GM13977 (cell line): ENCODE results near the gene HIPK2.

Source experiments
- DNase-seq: peaks from one replicate; pipeline ENCODE4 v3.0.0; 2012; ENCODE audit warnings: low spot score
- in situ Hi-C: fragments of 300-500 bp; cut with MboI; formaldehyde crosslinking; loops from one replicate; pipeline ENCODE4 v1.12.0; 2022; ENCODE audit warnings: low sequenced_read_pairs, low pct_unique_long_range_greater_than_20kb, mixed read lengths, inconsistent platforms; ENCODE audit not compliant: unreplicated experiment
- TF ChIP-seq, protein P1 (sequence below): IDR thresholded peaks from 2 replicates; pipeline ENCODE4 v1.5.1; 2012; ENCODE audit warnings: mild to moderate bottlenecking, control low read depth; ENCODE audit not compliant: insufficient read depth; ENCODE audit errors: extremely low read depth, missing control alignments

Gene HIPK2

DNA sequence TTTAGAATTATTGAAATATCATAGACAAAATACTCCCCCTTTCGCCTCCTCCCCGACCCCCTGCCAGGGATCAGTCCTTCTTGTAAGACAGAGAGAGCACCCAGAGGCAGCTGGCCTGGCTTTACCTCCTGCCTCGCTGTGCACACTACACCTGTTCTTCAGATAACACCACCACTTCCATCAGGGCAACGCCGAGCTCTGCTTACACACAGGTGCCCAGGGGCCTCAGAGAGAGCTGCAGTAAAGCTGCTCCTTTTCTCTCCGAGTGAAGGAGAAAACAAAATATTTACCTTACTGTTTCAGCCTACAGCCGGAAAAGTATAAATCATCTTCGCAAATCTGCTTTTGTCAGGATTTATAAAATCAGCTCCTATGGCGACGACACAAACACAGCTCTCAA lies 80.7 kb downstream of the HIPK2 start:
- no peak for DNase-seq
- in situ Hi-C loops: no loop called here
- TF ChIP-seq, protein P1, sequence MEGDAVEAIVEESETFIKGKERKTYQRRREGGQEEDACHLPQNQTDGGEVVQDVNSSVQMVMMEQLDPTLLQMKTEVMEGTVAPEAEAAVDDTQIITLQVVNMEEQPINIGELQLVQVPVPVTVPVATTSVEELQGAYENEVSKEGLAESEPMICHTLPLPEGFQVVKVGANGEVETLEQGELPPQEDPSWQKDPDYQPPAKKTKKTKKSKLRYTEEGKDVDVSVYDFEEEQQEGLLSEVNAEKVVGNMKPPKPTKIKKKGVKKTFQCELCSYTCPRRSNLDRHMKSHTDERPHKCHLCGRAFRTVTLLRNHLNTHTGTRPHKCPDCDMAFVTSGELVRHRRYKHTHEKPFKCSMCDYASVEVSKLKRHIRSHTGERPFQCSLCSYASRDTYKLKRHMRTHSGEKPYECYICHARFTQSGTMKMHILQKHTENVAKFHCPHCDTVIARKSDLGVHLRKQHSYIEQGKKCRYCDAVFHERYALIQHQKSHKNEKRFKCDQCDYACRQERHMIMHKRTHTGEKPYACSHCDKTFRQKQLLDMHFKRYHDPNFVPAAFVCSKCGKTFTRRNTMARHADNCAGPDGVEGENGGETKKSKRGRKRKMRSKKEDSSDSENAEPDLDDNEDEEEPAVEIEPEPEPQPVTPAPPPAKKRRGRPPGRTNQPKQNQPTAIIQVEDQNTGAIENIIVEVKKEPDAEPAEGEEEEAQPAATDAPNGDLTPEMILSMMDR: no peak

DNA sequence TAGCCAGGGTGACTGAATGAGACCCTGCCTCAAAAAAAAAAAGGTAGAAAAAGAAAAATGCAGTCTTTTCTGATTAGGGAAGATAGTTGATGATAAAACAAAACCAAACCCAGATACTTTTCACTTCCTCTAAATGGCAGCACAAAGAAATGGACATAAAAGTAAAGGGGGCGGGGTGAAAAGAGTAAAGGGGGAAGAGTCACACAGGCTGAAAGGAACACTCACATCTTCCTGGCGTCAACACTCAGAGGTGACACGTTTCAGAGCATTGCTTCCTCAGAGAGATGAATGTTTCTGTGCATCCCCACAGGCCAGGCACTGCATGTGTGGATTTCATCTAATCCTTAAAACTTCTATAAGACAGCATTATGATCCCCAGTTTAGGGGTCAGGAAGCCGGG lies 81.2 kb downstream of the HIPK2 start:
- TF ChIP-seq, protein P1: no peak
- DNase-seq: peak; percentile 55
- in situ Hi-C loops: no loop called here

DNA sequence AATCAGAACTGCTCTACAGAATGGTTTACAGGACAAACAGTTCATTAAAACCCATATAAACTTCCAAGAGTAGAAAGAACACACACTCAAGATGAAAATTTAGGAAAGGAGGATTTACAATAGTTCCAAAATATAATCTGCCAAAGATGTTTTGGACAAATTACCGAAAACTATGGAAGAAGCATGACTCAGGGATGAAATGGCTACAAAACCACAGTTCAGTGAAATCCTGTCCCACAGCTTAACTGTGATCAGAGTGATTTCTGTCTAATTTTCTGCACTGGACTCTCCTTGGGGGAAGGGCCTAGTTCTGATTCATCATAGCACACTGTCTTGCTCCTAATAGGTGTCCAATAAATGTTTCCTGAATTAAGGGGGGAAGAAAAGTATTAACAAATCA lies 82.2 kb downstream of the HIPK2 start:
- TF ChIP-seq, protein P1: no peak
- in situ Hi-C loops: no loop called here
- DNase-seq: no peak

DNA sequence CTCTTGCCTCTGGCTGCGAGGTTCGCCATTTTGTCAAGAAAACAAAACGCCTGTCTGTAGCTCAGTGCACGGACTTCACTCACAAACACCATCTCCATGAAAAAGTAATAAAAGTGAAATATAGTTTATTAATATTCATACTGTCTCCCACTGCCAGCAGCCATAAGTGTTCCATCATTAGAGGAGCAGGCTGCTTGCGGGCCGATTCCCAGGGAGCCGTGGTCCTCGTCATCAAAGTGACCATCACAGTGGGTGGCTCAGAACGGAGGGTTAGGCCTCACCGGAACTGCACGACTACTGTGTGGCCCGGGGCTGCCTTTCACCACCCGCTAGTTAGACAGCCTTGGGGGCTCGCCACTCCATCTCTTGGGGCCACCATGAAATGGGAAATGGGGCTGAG lies 82.7 kb downstream of the HIPK2 start:
- TF ChIP-seq, protein P1: no peak
- in situ Hi-C loops: no loop called here
- DNase-seq: no peak

DNA sequence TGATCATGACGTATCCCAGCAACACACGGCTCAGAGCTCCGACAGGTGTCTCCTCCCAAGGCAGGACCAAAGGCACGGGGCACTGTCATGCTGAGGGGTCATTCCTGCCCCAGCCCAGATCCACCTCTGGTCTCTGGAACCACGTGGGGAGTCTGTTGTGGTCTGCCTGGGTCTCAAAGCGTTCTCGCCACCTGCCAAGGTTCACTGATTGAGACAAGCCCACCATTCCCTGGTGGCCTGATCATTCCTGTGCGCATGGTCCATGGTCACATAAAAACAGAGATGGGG lies 83.5 kb downstream of the HIPK2 start:
- TF ChIP-seq, protein P1: no peak
- in situ Hi-C loops: no loop called here
- DNase-seq: no peak

DNA sequence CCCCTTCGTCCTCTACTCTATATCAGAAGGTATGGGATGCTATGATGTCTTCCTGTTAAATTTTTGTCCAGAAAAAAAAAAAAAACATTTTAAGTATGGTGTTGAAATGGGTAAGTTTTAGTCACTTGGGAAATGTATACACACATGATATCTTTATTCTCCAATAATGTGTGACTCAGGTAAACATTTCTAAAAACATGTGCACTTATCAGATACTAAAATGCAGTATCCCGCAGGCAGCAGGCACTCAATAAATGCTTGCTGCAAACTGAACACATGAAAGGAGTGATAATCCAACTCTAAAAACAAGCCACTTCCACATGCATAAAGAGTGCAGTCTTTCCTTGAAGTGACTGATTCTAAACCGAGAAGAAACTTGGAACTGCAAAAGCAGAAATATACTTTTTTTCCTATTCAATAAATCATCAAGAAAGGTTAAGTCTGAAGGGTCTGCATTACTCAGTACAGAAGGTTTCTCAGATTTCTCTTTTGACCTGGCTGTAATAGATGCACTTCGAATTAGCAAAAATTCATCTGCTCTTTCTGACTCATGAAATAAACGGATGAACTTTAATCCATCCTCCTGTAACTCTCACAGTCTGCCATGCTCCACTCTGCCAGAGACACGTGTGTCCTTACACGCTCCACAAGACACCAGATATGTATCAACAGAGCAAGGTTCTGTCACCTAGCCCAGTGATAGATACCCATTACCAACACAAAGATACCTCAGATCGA lies 84.0 kb downstream of the HIPK2 start:
- TF ChIP-seq, protein P1: no peak
- in situ Hi-C loops: no loop called here
- DNase-seq: no peak
